Stimulated activated CD8-positive, alpha-beta memory T cell treated with anti-CD3 and anti-CD28 coated beads, Interleukin-7, amount 100 ng/mL, for 24 hours (primary cell): ENCODE results near the gene FASTK.
A peak's percentile ranks its signal among the peaks of the same experiment; 100 is the strongest.

Source experiments
- DNase-seq: peaks from one replicate; pipeline ENCODE4 v3.0.0-alpha.2; 2020; ENCODE audit warnings: low read depth

Gene FASTK

GRCh38 chr7:151095828-151096475 is 15.3 kb upstream of the FASTK start:
- no peak for DNase-seq

- DNase-seq = no peak
Observed at GRCh38 chr7:151095123-151095797, 14.7 kb upstream of the FASTK start.

GRCh38 chr7:151094675-151095074 is 14.1 kb upstream of the FASTK start:
- DNase-seq = no peak

GRCh38 chr7:151093748-151094147 is 13.1 kb upstream of the FASTK start:
- DNase-seq = no peak

- DNase-seq = no peak
Observed at GRCh38 chr7:151091988-151092387, 11.4 kb upstream of the FASTK start.

- no peak for DNase-seq
Observed at GRCh38 chr7:151091431-151091830, 10.8 kb upstream of the FASTK start.

- no peak for DNase-seq
Observed at GRCh38 chr7:151091003-151091402, 10.4 kb upstream of the FASTK start.

- DNase-seq = no peak
Observed at GRCh38 chr7:151089893-151090730, 9.5 kb upstream of the FASTK start.

GRCh38 chr7:151088856-151089699 is 8.5 kb upstream of the FASTK start:
- DNase-seq = no peak

GRCh38 chr7:151088019-151088855 is 7.6 kb upstream of the FASTK start:
- DNase-seq = no peak

GRCh38 chr7:151087245-151088018 is 6.8 kb upstream of the FASTK start:
- DNase-seq = no peak

- no peak for DNase-seq
Observed at GRCh38 chr7:151086802-151087244, 6.2 kb upstream of the FASTK start.

GRCh38 chr7:151085691-151086620 is 5.3 kb upstream of the FASTK start, which contains the start of gene AGAP3:
Gene AGAP3, plus strand, starts transcription at chr7:151086475. Its CDS starts 267 bp downstream, at chr7:151086742.
- DNase-seq = no peak

GRCh38 chr7:151085329-151085690 is 4.7 kb upstream of the FASTK start:
- no peak for DNase-seq

GRCh38 chr7:151083824-151084160 is 3.2 kb upstream of the FASTK start:
- DNase-seq = no peak

GRCh38 chr7:151083071-151083823 is 2.6 kb upstream of the FASTK start, which contains the start of gene TMUB1:
Gene TMUB1, minus strand, starts transcription at chr7:151083493. Its CDS starts 930 bp downstream, at chr7:151082563.
- peak; percentile 64 for DNase-seq

- DNase-seq = no peak
Observed at GRCh38 chr7:151082141-151083070, 1.8 kb upstream of the FASTK start.
